ENCODE data around the gene FN3K.

GRCh38 chr17:82732118-82732743 is 3.2 kb upstream of the FN3K start:
- TF ChIP-seq EZH2phosphoT487 (conservative IDR thresholded peaks at IDR 0.05; ENCODE audit: low read length) = no peak
- no peak for TF ChIP-seq CTCF (IDR thresholded peaks at IDR 0.05; ENCODE audit: insufficient read depth, low read length, poor library complexity, severe bottlenecking)
